Smooth muscle cell (in vitro differentiated cells): Measurements from ENCODE around the gene POC5. TPM values are rescaled to one million over a fixed set of nuclear protein-coding genes. Genes with fewer than 3 reads are reported as not detected.

Experiments used
- DNase-seq: peaks from one replicate; lab custom pipeline; 2025; ENCODE audit not compliant: unreplicated experiment; lab: John Stamatoyannopoulos, UW
- H2AFZ ChIP-seq: fragments of 200-600 bp; sonication (generic); 2 replicates; pipeline ENCODE4 v1.6.0; 2016; ENCODE audit warnings: antibody characterized with exemption, low read depth, mild to moderate bottlenecking
- H3F3A ChIP-seq: fragments of 200-600 bp; sonication (generic); 2 replicates; pipeline ENCODE4 v1.6.0; 2017; ENCODE audit warnings: antibody characterized with exemption, low read depth
- H3K27ac ChIP-seq: fragments of 200-600 bp; sonication (generic); 2 replicates; pipeline ENCODE4 v1.5.1; 2016; ENCODE audit warnings: low read depth, mild to moderate bottlenecking
- H3K27me3 ChIP-seq: fragments of 200-600 bp; sonication (generic); 2 replicates; pipeline ENCODE4 v1.6.1; 2016; ENCODE audit warnings: low read depth, mild to moderate bottlenecking
- H3K36me3 ChIP-seq: fragments of 200-600 bp; sonication (generic); 2 replicates; pipeline ENCODE4 v1.5.1; 2016; ENCODE audit warnings: low read depth
- H3K4me1 ChIP-seq: fragments of 200-600 bp; sonication (generic); 2 replicates; pipeline ENCODE4 v1.5.1; 2016; ENCODE audit warnings: low read depth
- H3K4me2 ChIP-seq: fragments of 200-600 bp; sonication (generic); 2 replicates; pipeline ENCODE4 v1.6.0; 2016; ENCODE audit warnings: mild to moderate bottlenecking
- H3K4me3 ChIP-seq: fragments of 200-600 bp; sonication (generic); 2 replicates; pipeline ENCODE4 v1.5.1; 2016; ENCODE audit warnings: mild to moderate bottlenecking
- H3K79me2 ChIP-seq: fragments of 200-600 bp; sonication (generic); 2 replicates; pipeline ENCODE4 v1.6.0; 2016; ENCODE audit warnings: low read depth, mild to moderate bottlenecking
- H3K9ac ChIP-seq: fragments of 200-600 bp; sonication (generic); 2 replicates; pipeline ENCODE4 v1.6.0; 2016; ENCODE audit warnings: low read depth
- H3K9me3 ChIP-seq: fragments of 200-600 bp; sonication (generic); replicated peaks from 2 replicates; pipeline ENCODE4 v1.5.1; 2016; ENCODE audit warnings: low read depth
- H4K20me1 ChIP-seq: fragments of 200-600 bp; sonication (generic); 2 replicates; pipeline ENCODE4 v1.6.0; 2016; ENCODE audit warnings: low read depth
- CTCF ChIP-seq: fragments of 200-600 bp; sonication (generic); IDR thresholded peaks from 2 replicates; pipeline ENCODE4 v1.5.1; 2017; ENCODE audit warnings: borderline replicate concordance, mild to moderate bottlenecking, antibody characterized with exemption; ENCODE audit not compliant: insufficient read depth, poor library complexity, severe bottlenecking
- WGBS: methylation state at CpG from one replicate; pipeline ENCODE4 v1.1.7; 2016; ENCODE audit warnings: low lambda C conversion rate; 5-methylcytosine and 5-hydroxymethylcytosine counted together
- polyA plus RNA-seq: library from polyadenylated mRNA; unstranded; fragments of >200 nt; fragmentation: Nextera tagmentation; extraction: Ambion mirVana; gene quantifications from 2 replicates; pipeline ENCODE4 v1.2.1, GENCODE V29; 2016
- total RNA-seq: library from RNA; depleted of rRNA; stranded (reverse); fragments of >200 nt; gene quantifications from 2 replicates; pipeline ENCODE4 v1.2.3, GENCODE V29; 2014

The POC5 gene
- total and polyA plus RNA-seq, 2 experiments from 2014 or later = 4.8 to 15.4 TPM

GRCh38 chr5:75651575-75652238 is 65.5 kb downstream of the POC5 start:
- Histone ChIP-seq H2AFZ (no peak overlapping the region), H3K27me3 (no peaks in the 10 kb centered on the region), H3F3A (no peaks in the 10 kb centered on the region), H3K4me3 (no peak overlapping the region), H3K9me3 (no peaks in the 10 kb centered on the region), H3K27ac (no peak overlapping the region), H3K36me3 (no peaks in the 10 kb centered on the region), H3K4me1 (peaks cover 4% of the 10 kb centered on the region), H3K9ac (no peak overlapping the region), H3K79me2 (no peaks in the 10 kb centered on the region), H3K4me2 (no peak overlapping the region), H4K20me1 (no peaks in the 10 kb centered on the region)
- no peak for TF ChIP-seq CTCF
- no peak for DNase-seq
- whole genome bisulfite sequencing = 82% methylated on average over 4 of the region's 4 CpGs

GRCh38 chr5:75648712-75649111 is 68.5 kb downstream of the POC5 start:
- Histone ChIP-seq H3K9me3 (no peaks in the 10 kb centered on the region), H3K27ac (no peak overlapping the region), H3K27me3 (no peaks in the 10 kb centered on the region), H2AFZ (no peak overlapping the region), H3K4me2 (no peak overlapping the region), H3K9ac (no peak overlapping the region), H4K20me1 (no peaks in the 10 kb centered on the region), H3K36me3 (no peaks in the 10 kb centered on the region), H3K79me2 (no peaks in the 10 kb centered on the region), H3F3A (no peaks in the 10 kb centered on the region), H3K4me3 (no peak overlapping the region), H3K4me1 (no peaks in the 10 kb centered on the region)
- no peak for TF ChIP-seq CTCF
- no peak for DNase-seq
- WGBS = 92% methylated on average over 2 of the region's 2 CpGs

- H3K4me2 ChIP-seq = no peak overlapping the region
- DNase-seq = no peak
- WGBS = 87% methylated on average over 2 of the region's 2 CpGs
Measured at GRCh38 chr5:75640826-75641225, 76.4 kb downstream of the POC5 start.

More at GRCh38 chr5:75640826-75641225, 76.4 kb downstream of the POC5 start:
- no peaks in the 10 kb centered on the region for H3F3A ChIP-seq
- H2AFZ ChIP-seq = no peak overlapping the region
- no peak overlapping the region for H3K9ac ChIP-seq
- TF ChIP-seq CTCF = no peak
- H3K27me3 ChIP-seq = no peaks in the 10 kb centered on the region
- H3K4me3 ChIP-seq = no peak overlapping the region
- no peaks in the 10 kb centered on the region for H3K4me1 ChIP-seq
- H3K9me3 ChIP-seq = no peaks in the 10 kb centered on the region
- no peak overlapping the region for H3K27ac ChIP-seq
- H3K79me2 ChIP-seq = no peaks in the 10 kb centered on the region
- no peaks in the 10 kb centered on the region for H3K36me3 ChIP-seq
- no peaks in the 10 kb centered on the region for H4K20me1 ChIP-seq
